GM20431 (cell line): ENCODE results near the gene CDH23.

Experiments used
- in situ Hi-C: fragments of 300-500 bp; cut with MseI, MboI; formaldehyde crosslinking; loops from one replicate; pipeline ENCODE4 v1.15.0; 2020; ENCODE audit warnings: low sequenced_read_pairs; ENCODE audit not compliant: unreplicated experiment

The CDH23 gene

DNA sequence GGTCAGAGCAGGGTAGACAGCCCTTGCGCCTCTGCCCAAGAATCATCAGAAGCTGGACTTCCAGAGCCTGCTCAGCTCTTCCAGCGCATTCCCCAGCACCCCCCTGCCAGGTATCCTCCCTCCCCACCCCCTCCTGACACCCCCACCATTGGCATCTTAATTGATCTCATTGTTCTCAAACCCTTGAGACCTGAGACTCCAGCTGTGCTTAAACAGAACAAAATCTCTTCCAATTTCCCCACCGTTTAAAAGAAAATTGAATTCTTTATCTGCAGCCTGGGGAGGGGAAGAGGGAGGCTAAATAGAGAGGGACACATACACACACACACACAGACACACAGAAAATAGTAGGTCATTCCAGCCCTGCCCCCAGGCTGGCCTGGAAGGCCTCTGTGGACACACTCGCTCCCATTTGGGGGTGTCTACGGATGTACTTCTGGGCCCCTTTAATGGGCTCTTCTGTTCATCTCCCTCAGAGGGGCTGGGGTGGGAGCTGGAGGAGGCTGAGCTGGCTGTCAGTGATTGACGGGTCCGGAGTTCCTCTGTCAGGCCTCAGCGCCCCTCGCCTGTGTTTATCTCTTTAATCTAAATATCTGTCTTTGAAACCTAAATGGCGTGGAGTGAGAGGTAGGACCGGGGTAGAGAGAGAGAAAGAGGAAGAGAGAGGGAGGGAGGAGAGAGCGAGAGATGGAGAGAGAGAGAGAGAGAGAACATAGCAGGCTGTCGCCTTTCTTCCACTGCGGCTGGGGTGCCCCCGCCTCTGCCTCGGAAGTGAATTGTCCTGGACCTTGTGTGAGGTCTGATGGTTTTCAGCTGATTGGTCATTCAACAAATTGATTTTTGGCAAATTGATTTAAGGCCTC is 261.1 kb downstream of the CDH23 start:
- in situ Hi-C loops: no loop called here

DNA sequence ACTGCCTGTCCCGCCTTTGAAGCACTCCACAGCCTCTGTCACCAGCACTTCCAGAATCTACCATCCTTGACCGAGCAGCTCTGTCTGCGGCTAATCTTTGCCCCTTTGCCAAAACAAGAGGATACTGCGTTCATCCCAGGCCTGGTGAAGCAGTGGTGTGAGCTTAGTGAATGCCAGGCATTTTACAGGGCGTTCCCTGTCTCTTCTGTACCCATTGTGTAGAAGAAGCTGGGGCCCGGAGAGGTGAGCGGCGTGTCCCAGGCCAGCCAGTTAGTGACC is 261.7 kb downstream of the CDH23 start:
- in situ Hi-C loops: no loop called here

DNA sequence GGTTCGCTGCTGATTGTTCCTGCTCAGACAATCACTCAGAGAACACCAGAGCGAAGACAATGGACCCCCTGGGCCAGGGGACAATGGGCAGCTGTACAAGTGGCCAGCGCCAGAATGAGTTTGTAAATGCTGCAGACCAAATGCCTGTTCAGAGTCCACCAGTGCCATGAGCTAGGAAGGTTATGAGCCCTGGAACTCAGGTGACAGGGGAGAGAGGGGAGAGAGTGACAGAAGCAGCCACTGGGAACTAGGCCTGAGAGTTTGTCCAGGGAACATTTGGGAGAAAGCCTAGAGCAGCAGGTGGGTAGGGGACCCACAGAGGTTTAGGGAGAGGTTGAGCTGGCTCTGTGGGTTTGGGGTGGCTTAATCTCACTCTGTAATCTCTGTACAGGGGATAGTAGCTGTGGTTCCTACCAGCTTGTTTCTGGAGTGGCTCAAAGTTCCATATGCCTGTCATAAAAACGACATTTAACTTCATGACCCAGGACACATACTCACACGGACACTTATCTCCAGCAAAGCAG is 262.5 kb downstream of the CDH23 start:
- in situ Hi-C loops: no loop called here

DNA sequence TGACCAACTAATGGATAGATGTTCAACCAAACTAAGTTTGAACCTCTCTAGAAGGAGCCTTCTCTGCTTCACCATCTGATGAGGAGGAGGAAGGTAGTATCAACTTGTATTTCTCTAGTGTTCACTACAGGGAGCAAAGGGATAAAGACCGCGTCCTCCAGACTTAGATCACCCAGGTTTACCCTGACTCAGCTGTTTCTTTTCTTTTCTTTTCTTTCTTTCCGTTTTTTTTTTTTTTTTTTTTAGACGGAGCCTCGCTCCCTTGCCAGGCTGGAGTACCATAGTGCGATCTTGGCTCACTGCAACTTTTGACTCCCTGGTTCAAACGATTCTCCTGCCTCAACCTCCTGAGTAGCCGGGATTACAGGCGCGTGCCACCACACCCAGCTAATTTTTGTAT is 263.0 kb downstream of the CDH23 start:
- in situ Hi-C loops: no loop called here

DNA sequence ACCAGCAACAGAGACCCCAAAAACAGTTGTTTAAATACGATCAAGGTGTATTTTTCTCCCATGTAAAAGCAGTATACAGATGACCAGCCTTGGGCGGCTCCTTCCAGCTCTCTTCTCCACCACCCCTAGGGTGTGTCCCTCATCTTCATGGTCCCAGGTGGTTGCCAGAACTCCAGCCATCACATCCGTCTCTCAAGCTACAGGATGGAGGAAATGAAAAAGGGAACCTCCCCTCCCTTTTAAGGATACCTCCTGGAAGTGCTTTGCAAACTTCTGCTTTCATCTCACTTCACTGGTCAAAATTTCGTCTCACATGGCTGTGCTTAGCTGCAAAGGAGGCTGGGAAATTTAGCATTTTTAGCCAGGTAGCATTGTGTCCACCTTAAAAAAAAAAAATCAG is 263.6 kb downstream of the CDH23 start:
- in situ Hi-C loops: no loop called here

DNA sequence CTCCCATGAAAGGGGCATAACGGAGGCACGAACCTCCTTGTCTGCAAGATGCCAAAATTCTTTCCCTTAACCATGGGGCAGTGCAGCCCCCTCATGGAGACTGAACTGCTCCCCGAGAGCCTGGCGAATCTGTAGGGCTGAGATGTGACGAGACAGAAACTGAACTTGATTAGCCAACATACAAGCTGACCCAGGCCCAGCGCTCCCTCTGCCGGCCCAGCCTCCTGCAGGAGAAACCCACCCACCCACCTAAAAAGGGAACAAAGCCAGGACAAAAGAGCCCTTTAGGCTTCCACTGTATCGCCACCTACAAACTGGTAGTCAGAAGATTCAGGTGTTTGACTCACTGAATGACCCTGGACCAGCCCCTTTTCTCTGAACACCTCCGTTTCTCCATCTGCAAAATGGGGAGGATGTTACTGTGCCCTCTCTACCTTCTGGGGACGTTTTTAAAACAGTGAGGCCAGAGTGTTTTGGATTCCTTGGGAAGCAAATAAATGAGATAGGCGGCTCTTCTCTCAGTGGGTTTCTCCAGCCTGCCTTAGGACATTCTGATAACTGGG is 264.4 kb downstream of the CDH23 start:
- in situ Hi-C loops: no loop called here

DNA sequence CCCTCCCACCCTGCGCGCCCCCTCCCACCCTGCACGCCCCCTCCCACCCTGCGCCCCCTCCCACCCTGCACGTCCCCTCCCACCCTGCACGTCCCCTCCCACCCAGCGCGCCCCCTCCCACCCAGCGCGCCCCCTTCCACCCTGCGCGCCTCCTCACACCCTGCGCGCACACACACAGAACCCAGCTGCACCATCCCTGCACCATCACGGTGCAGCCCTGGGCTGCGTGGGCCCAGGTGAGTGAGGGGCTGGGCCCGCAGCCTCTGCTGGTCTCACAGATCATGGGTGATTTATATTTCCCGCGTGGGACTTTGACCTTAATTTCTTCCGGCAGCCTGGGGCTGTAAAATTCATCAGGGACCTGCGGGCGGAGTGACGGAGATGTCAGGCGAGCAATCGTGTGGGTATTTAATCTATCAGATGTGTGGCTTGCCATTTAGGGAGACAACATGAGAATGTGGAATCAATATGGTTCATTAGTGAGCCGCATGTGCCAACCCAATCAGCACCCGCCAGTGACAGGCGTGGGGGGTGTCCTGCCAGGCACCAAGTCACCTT is 265.1 kb downstream of the CDH23 start:
- in situ Hi-C loops: no loop called here

DNA sequence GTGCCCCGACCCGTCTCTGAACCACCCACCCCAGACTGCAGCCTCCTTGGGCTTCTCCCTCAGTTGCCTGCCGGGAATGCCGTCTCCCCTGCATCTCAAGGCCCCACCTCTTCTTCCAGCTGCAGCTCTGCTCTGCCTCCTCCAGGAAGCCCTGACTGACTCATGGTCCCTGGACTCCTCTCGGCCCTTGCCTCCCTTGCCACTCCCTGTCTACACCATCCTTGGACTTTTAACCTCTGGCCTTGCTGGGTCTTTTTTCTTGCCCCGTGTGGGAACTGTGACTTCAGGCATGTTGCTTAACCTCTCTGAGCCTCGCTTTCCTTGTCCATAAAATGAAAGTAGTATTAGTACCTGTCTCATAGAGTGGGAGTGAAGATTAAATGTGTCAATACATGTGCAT is 266.6 kb downstream of the CDH23 start:
- in situ Hi-C loops: no loop called here

DNA sequence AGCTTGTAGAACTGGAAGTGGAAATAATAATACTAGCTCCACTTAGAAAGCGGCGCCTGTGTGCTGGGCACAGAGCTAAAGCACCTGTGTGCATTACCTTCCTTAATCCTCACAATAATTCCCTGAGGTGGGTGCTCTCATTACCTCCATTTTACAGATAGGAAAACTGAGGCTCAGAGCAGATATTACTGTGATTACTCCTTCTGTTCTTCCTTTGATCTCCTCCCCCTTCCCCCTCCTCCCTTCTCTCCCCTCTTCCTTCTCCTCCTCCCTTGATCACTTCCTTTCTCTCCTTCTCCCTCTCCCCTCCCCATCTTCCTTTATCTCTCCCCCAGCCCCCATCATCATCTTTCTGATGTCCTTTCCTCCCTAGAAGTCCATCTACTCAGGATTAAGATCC is 267.9 kb downstream of the CDH23 start:
- in situ Hi-C loops: no loop called here

DNA sequence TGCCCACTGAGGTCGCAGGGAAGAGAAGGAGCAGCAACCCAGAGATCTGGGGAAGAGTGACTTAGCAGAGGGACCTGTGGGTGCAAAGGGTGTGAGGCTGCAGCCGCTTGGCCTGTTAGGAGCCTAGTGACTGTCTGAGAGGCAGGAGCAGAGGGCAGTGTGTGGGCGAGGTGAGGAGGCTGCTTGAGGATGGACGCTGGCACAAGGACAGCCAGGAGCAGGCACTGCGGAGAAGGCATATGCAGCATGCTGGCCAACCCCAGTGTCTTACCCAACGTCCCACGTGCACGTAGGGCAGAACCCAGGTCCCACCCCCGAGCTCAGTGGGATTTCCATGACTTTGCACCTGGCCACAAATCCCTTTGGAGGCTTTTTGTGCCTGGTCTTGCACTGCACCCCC is 268.7 kb downstream of the CDH23 start:
- in situ Hi-C loops: no loop called here

DNA sequence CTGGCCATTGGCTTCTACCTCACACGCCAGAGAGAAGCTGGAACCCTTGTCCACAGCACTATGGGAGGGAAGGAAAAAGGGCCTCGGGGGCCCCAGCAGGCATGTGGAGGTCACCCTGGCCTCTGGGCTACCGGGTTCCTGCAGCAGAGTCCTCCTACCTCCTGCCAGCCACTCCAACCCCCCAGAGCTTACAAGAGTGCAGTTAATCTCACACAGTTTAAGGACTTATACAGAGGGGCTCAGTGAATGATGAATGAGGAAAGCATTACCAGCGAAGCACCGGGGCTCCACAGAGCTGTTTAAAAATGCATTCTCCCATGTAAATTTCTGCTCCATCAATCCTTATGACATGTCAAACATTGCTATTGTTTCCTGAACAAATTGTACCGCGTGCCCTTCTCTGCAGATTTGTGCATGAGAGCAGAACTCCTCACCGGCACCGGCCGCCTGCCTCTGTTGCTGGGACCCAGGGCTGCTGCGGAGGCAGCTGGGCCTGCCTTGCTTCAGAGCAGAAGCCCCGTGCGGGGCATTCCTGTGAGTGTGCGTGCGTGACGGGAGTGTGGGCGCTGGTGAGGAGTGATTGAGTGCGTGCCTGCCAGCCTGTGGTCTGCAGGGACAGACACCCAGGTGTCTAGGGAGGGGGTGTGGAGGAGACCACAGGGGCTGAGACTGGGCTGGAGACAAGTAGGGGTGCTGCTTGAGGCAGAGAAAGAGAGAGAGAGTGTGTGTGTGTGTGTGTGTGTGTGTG is 270.1 kb downstream of the CDH23 start:
- in situ Hi-C loops: no loop called here

DNA sequence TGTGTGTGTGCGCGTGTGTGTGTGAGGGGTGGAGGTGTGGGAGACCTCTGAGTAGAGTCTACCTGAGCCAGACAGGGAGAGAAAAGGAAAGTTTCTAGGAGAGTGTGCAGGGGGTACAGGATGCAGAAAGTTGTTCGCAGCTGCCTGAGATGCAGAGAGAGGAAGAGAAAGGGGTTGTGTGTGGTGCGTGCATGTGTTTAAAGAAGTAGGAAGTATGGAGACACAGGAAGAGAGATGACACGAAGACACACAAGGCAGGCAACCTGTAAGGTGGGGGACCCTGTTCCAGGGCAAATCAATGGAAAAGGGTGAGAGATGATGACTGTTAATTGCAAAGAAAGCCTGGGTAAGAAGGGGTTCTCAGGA is 270.6 kb downstream of the CDH23 start:
- in situ Hi-C loops: no loop called here

DNA sequence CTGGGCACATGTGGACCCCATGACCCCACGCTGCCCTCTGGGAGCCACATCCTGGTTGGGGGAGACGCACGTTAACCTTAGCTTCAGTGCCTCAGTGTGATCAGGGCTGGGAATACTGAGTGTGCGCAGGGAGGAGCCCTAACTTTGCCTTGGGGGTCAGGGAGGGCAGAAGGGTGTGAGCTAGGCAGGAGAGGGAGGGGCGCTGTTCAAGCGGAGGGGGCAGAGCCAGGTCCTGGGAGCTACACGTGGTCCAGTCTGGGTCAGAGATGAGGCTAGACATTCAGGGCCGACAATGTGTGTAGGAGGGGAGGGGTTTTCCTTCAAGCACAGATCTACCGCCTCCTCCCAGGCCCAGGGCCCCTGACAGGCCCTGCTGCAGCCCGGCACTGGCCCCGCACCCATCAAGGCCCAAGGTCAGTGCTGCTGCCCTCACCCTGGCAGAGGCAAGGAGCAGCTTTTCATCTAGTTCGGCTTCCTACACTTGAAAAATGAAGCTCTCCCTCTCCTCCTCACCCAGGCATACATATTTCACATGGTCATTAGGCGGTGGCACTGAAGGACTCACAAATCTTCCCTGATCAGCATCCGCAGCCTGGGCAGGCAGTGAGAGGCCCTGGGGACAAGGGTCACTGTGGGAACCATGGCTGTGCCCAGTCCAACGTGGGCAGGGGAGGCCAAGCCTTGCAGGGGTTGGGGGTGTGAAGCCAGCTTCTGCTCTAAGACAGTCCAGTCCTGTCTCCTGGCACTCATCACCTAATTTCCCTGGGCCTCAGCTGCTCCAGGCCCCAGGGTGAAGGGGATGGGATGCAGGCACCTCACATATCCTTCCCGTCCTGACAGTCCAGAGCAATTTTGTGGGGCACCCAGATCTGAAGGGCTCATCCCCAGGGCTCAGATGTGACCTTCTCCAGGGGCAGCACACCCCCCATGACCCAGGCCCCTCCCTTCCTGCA is 275.6 kb downstream of the CDH23 start:
- in situ Hi-C loops: no loop called here

DNA sequence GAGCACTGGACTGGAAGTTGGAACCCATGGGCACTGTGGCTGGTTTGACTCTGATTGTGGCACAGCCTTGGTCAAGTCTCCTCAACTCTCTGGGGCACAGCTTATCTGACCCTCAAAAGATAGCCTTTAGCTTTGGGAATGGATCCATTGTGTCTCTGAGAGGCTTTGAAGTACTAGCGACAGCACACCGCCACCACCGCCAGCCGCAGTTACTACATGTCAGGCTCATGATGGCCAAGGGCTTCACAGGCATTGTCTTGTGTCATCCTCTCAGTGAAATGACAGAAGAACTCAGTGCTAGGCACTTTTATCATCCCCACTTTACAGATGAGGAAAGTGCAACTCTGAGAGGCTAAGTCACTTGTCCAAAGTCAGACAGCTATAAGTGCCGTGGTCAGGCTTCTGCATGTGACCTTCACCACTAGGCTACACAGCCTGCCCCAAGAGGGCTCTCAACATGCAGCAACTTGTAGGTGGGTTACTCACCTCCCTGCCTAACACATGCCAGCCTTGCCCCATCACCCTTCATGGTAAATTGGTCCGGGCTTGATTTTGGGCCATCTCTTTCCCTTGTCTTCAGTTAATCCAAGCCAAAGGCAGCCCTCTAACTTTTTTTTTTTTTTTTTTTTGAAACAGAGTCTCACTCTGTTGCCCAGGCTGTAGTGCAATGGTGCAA is 278.7 kb downstream of the CDH23 start:
- in situ Hi-C loops: no loop called here

DNA sequence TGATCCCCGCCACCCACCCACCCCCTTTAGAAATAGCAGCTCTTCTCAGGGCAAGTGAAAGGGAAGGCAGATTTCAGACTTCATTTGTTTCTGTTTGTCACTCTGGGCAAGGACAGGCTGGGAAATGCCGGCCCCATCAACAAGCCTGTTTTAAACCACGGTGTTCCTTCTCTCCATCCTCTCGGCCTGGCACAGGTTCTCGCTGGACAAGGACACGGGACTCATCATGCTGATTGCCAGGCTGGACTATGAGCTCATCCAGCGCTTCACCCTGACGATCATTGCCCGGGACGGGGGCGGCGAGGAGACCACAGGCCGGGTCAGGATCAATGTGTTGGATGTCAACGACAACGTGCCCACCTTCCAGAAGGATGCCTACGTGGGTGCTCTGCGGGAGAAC is 280.5 kb downstream of the CDH23 start:
- in situ Hi-C loops: no loop called here

DNA sequence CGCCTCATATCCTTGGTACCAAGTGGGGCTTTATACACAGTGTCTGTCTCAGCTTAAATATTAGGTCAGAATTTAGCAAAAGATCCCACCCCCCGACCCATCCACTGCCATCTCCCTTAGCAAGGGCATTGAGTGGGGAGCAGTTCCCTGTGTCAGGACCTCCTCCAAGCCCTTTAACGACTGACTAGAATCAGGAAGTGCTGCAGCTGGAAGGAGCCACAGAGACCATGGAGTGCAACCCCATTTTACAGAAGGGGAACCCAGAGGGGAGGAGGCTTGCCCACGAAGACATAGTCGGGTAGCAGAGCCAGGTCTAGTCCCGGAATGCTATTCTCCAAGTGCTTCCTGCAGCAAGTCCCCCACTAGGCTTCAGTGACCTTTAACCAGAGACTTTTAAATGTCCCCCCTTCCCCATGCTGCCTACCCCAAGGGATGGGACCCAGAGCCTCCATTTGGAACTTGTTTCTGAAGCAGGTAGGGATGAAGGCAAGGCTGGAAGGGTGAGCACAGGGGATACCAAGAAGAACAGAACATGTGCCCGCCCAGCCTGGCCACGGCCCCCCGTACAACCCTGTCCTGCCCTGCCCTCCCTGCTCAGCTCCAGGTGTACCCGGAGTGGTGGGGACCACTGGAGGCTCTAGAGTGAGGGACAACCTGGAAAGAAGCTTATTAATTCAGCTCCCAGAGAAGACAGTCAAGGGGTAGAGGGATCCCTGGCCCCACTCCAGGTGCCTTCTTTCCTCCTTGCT is 281.5 kb downstream of the CDH23 start:
- in situ Hi-C loops: no loop called here

DNA sequence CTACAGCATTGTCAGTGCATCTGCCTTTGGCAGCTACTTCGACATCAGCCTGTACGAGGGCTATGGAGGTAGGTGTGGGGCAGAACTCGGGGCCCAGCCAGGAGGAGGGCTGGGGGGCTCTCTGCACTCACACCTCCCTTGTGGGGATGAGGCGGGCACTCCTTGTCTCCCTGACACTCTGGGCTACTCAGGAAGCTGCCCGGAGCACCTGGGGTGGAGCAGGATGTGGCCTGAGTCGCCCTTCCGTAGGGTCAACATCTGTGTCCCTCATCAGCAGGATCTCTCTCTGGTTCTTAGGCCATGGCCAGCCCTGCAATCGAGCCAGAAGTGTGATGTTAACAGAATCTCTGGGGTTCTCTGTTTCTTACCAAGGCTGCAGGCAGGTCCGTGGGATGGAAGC is 282.7 kb downstream of the CDH23 start:
- in situ Hi-C loops: no loop called here

DNA sequence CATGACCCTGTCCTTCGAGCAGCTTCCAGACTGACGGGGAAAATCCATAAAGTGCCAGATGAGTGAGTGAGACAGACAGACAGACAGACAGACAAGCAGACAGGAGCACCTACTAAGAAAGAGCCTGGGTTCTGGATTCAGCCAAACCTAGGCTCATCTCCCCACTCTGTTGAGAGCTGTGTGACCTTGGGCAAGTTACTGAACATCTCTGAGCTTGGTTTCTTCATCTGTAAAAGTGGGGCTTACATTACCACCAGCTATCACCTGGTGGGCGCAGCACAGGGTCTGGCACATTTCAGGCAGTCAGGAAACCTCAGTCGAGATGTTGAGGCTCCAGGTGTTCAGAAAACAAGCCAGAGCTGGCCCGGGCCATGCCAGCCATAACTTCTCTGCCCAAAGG is 285.3 kb downstream of the CDH23 start:
- in situ Hi-C loops: no loop called here

DNA sequence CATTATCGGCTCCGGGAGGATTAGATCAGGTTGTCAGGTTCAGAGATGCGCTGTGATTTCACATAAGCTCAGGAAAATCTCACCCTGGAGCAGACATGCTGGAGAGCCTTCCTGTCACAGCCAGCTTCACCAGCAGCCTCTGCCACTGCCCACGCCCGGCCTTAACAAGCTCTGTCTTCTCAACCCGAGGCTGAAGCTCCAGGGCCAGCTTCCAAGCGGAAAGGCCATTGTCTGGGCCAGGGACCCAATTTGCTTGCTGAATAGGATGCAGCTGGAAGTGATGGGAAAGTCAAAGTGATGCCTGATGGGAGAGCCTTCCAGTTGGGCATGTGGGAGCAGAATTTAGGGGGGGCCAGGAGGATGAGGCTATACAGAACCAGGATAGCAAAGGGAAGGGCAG is 286.6 kb downstream of the CDH23 start:
- in situ Hi-C loops: no loop called here
